ENCODE data around the gene AKR1A1.

The AKR1A1 gene

DNA sequence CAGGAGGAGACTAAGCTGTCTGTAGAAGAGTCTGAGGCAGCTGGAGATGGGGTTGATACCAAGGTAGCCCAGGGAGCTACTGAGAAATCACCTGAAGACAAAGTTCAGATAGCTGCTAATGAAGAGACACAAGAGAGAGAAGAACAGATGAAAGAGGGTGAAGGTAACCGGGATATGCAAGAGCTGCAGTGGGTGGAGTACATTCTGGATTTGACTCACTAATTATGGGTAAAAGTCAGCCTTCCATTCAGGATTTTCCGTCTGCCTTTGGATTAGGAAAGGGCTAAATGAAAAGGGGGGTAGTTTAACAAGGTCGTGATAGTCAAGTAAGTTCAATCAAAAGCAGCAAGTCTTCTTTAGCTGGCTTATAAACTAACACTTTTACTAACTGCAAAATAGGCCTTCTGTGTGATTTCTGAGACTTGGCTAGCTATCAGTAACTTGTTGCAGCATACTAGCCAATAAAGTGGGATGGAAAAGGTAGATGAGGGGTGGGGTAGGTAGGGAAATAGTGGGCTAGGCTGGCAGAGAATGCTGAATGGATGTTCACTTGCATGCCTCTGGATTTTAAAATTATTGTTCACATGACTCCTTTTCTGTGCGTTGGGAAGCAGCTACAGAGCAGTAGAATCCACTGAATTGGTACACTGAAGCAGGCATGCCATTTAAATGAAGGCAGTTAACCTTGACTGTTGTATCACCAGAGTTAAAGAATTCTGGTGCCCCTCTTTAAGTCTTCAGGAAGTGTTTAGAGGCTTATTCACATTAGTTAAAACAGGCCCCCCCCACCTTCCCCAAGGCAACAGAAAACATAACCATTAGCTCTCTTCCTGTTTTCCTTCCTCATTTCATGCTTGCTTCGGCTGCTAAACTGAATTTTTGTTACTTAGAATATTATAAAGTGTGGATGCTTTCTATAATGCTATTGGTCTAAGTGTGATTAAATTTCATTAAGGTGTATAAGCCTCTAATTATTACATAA is 57.8 kb downstream of the AKR1A1 start:
- no peak for TF ChIP-seq CTCF (IDR thresholded peaks at IDR 0.05; ENCODE audit: insufficient read depth, low read length, poor library complexity, severe bottlenecking)
- TF ChIP-seq EZH2phosphoT487 (conservative IDR thresholded peaks at IDR 0.05; ENCODE audit: low read length), result no peak
- peaks cover 65% of the 10 kb centered on the region for H3K36me3 ChIP-seq (ENCODE audit: low read length)
- no peak overlapping the region for H3K27ac ChIP-seq (ENCODE audit: low read depth, low read length)

GRCh38 chr1:45610589-45611226 is 60.1 kb downstream of the AKR1A1 start:
- H3K4me3 ChIP-seq (ENCODE audit: insufficient read depth, low read length, poor library complexity, severe bottlenecking), result no peak overlapping the region
- peaks cover 13% of the 10 kb centered on the region for H3K79me2 ChIP-seq (ENCODE audit: insufficient read depth, low read length)
- H3K36me3 ChIP-seq (ENCODE audit: low read length), result peaks cover 74% of the 10 kb centered on the region
- peaks cover 6% of the 10 kb centered on the region; the same call in 1 of the 2 replicates for H4K20me1 ChIP-seq (ENCODE audit: low read depth, low read length)
- H3K9me2 ChIP-seq (replicated peaks; ENCODE audit: insufficient read depth, low read length), result no peaks in the 10 kb centered on the region
- H3K27ac ChIP-seq (ENCODE audit: low read depth, low read length), result no peak overlapping the region
- TF ChIP-seq EZH2phosphoT487 (conservative IDR thresholded peaks at IDR 0.05; ENCODE audit: low read length) (no peak), CTCF (IDR thresholded peaks at IDR 0.05; ENCODE audit: insufficient read depth, low read length, poor library complexity, severe bottlenecking) (no peak)
- H3K9ac ChIP-seq (ENCODE audit: low read length), result no peak overlapping the region
- H2AFZ ChIP-seq (ENCODE audit: low read depth, low read length, severe bottlenecking), result no peak overlapping the region
- H3F3A ChIP-seq (ENCODE audit: insufficient read depth), result peaks cover 25% of the 10 kb centered on the region
- H3K4me2 ChIP-seq (ENCODE audit: low read depth, low read length, poor library complexity, severe bottlenecking), result no peak overlapping the region
- no peaks in the 10 kb centered on the region for H3K9me3 ChIP-seq (ENCODE audit: insufficient read depth, low read length)
- H3K27me3 ChIP-seq (ENCODE audit: low read length), result no peaks in the 10 kb centered on the region

More for the DNA sequence above, 57.8 kb downstream of the AKR1A1 start:
- no peak overlapping the region for H2AFZ ChIP-seq (ENCODE audit: low read depth, low read length, severe bottlenecking)
- H3K79me2 ChIP-seq (ENCODE audit: insufficient read depth, low read length), result peaks cover 32% of the 10 kb centered on the region
- H3K27me3 ChIP-seq (ENCODE audit: low read length), result no peaks in the 10 kb centered on the region
- H3K9ac ChIP-seq (ENCODE audit: low read length), result no peak overlapping the region
- no peaks in the 10 kb centered on the region for H3K9me2 ChIP-seq (replicated peaks; ENCODE audit: insufficient read depth, low read length)
- peaks cover 14% of the 10 kb centered on the region; the same call in 1 of the 2 replicates for H4K20me1 ChIP-seq (ENCODE audit: low read depth, low read length)
- H3K4me3 ChIP-seq (ENCODE audit: insufficient read depth, low read length, poor library complexity, severe bottlenecking), result no peak overlapping the region
- no peak overlapping the region for H3K4me2 ChIP-seq (ENCODE audit: low read depth, low read length, poor library complexity, severe bottlenecking)
- H3K9me3 ChIP-seq (ENCODE audit: insufficient read depth, low read length), result no peaks in the 10 kb centered on the region
- peaks cover 14% of the 10 kb centered on the region; the same call in 1 of the 2 replicates for H3F3A ChIP-seq (ENCODE audit: insufficient read depth)

DNA sequence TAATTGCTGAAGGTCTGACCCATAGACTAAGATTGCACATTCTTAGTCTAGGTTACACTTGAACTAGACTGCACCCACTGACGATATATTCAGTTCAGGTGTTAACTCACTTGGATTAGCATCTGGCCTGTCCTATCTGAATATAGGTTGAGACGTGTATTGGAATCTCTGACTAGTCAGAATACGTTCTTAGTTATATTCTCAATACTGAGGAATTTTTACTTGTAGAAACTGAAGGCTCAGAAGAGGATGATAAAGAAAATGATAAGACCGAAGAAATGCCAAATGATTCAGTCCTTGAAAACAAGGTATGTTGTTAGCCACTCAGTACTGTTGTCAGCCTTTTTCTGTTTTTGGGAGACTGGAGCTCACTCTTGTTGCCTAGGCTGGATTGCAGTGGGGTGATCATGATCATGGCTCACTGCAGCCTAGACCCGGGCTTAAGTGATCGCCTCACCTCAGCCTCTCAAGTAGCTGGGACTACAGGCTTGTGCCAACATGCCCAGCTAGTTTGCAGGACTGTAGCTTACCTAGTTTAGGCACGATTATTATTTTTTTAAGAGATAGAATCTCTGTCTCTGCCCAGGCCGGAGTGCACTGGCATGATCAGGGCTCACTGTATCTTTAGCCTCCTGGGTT is 62.4 kb downstream of the AKR1A1 start:
- Histone ChIP-seq H3K27ac (ENCODE audit: low read depth, low read length) (no peak overlapping the region), H3F3A (ENCODE audit: insufficient read depth) (peaks cover 38% of the 10 kb centered on the region), H3K4me3 (ENCODE audit: insufficient read depth, low read length, poor library complexity, severe bottlenecking) (no peak overlapping the region), H3K4me2 (ENCODE audit: low read depth, low read length, poor library complexity, severe bottlenecking) (no peak overlapping the region), H3K9me2 (replicated peaks; ENCODE audit: insufficient read depth, low read length) (no peaks in the 10 kb centered on the region), H3K27me3 (ENCODE audit: low read length) (no peaks in the 10 kb centered on the region), H4K20me1 (ENCODE audit: low read depth, low read length) (0 out of 2 replicates have a peak, but pooled peaks cover 6% of the 10 kb centered on the region), H3K9ac (ENCODE audit: low read length) (no peak overlapping the region), H3K36me3 (ENCODE audit: low read length) (peaks cover 78% of the 10 kb centered on the region), H3K9me3 (ENCODE audit: insufficient read depth, low read length) (no peaks in the 10 kb centered on the region), H2AFZ (ENCODE audit: low read depth, low read length, severe bottlenecking) (no peak overlapping the region), H3K79me2 (ENCODE audit: insufficient read depth, low read length) (no peaks in the 10 kb centered on the region; the same call in 1 of the 2 replicates)
- no peak for TF ChIP-seq CTCF (IDR thresholded peaks at IDR 0.05; ENCODE audit: insufficient read depth, low read length, poor library complexity, severe bottlenecking)
- no peak for TF ChIP-seq EZH2phosphoT487 (conservative IDR thresholded peaks at IDR 0.05; ENCODE audit: low read length)

All from SU-DHL-6 (cell line).